GM10266 (cell line): ENCODE data around the gene SLFNL1.

ENCODE experiments used
- DNase-seq: peaks from one replicate; pipeline ENCODE4 v3.0.0; 2012; ENCODE audit errors: extremely low spot score
- TF ChIP-seq, protein P1 (sequence below): IDR thresholded peaks from 2 replicates; pipeline ENCODE4 v1.5.1; 2012; ENCODE audit warnings: mild to moderate bottlenecking, low read depth; ENCODE audit not compliant: control insufficient read depth, insufficient read depth; ENCODE audit errors: missing control alignments

Gene SLFNL1

DNA sequence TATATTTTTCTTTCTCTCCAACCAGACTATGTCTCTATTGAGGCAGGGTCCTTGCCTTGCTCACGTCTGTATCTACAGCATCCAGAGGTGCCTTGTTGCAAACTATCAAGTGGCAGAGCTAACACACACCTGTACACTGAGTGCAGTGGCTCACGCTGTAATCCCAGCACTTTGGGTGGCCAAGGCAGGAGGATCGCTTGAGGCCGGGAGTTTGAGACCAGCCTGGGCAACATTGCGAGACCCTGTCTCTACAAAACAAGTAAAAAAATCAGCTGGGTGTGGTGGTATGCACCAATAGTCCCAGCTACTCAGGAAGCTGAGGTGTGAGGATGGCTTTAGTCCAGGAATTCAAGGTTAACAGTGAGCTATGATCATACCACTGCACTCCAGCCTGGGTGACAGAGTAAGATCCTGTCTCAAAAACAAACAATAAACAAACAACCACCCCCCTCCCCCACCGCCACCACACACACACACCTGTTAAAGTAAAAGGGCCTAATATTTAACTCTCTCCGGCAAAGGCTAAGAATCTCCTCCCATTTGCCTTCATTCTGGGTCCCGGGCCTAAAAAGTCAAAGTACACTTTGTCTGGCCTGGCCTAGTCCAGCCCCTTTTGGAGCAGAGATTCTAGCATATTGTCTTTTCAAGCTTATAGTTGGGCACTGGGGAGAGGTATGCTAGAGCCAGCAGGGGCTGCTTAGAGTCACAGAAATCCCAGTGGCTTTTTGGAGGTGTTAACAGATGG is 9.5 kb upstream of the SLFNL1 start:
- TF ChIP-seq, protein P1, sequence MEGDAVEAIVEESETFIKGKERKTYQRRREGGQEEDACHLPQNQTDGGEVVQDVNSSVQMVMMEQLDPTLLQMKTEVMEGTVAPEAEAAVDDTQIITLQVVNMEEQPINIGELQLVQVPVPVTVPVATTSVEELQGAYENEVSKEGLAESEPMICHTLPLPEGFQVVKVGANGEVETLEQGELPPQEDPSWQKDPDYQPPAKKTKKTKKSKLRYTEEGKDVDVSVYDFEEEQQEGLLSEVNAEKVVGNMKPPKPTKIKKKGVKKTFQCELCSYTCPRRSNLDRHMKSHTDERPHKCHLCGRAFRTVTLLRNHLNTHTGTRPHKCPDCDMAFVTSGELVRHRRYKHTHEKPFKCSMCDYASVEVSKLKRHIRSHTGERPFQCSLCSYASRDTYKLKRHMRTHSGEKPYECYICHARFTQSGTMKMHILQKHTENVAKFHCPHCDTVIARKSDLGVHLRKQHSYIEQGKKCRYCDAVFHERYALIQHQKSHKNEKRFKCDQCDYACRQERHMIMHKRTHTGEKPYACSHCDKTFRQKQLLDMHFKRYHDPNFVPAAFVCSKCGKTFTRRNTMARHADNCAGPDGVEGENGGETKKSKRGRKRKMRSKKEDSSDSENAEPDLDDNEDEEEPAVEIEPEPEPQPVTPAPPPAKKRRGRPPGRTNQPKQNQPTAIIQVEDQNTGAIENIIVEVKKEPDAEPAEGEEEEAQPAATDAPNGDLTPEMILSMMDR, result no peak
- no peak for DNase-seq

DNA sequence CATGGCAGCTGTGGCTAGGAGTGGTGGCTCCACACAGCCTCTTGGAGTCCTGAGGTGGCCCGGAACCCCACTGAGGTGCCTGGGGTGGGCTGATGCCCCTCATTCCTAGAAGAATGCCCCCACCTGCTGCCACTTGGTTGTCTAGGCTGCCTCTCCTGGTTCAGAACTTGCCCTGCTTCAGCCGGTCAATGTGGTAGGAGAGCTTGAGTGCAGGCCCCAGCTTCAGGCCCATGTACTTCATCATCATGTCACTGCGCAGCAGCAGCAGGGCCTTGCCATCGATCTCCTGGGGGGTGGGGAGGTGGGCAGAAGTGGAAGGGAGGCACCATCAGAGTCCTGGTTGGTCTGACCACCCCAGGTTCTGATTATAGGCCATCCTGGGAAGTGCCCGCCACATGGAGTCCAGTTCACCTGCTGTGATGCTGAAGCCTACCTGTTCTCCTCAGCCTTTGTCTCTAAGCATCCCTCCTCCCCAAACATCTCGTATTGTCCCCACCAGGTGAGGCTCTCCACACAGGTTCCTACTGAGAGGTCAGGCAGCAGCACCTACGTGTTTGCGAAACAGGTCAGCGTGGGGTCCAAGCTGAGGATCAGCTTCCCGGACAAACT is 6.6 kb upstream of the SLFNL1 start:
- TF ChIP-seq, protein P1, result no peak
- no peak for DNase-seq

DNA sequence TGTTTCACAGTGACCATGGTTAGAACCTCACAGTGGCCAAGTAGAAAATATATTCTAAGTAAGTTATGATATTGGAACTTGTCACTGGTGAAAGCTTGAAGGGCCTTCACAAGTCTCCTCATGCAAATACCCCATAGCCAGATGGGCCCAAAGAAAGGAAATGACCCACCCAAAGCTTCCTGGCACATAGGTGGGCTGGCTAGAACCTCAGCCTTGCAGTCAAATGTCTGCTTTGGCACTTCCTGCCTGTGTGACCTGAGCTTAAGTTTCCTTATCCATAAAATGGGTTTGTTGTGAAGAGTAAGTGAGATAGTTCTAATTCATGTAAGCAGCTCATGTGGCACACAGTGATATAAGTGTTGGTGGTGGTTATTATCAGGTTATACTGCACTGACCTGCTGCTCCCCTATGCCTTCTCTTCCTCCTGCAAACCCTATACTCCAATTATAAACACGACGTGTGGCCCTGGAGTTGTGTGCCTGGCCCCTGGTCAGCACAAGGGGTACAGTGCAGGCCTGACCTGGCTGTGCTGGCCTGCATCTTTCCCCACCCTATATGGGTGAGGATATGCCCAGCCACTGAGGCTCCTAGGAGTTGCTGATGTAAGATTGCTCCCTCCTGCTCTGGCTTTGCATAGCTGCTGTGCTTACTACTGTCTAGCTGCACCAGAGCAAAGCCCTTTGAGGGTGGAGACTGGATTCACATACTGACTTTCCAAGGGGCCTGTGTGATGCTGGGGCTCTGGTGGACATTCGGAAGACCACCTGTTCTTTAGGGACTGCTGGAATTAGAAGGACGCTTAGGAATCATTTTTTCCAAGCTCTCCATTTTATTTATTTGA is 4.7 kb upstream of the SLFNL1 start:
- TF ChIP-seq, protein P1, result no peak
- no peak for DNase-seq

DNA sequence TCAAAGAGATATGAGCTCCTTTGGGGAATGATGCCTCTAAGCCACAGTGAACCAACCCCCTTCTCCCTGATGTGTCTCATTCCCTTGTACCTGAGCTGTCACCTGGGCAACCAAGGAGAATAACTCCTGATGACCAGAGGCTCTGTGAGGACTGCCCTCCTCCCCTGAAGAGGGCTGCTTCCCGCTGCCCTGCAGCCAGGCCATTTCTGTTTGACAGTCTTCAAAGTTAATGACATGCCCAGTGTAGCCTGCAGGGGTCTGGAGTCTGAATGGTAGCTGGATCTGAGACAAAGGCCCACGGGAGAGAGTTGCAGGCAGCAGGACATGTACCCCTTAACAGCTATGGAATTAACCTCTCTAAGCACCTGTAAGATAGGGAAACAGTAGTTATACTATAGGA is 3.4 kb upstream of the SLFNL1 start:
- TF ChIP-seq, protein P1, result no peak
- no peak for DNase-seq

DNA sequence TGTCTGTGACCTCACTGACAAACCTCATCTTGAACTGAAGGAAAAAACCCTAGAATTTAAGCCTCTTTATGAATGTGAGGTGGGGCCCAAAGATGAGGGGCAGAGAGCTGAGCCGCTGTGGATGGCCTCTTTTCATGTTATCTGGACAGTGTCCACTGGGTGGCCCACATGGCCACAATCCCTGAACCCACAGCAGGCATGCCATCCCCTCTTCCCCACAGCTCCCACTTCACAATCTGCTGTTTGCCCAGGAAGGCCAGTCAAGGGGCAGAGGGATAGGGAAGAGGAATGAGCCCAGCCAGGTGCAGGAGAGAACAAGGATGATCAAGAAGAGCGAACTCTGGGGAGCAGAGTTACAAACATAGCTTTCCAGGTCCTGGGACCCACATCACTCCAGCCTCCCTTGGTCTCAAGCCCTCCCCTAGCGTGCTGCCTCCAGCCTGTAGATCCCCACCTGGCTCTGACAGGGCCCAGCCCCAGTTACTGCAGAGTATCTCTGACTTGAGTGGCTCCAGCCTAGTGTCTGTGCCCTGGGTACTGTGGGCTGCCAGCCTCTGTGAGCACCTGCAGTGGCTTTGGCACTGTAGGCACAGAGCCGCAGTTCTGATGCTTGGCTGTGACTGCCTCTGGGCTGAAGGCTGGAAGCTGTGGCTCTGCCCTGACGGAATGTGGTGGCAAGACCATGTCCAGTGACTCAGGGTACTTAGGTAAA is 1.9 kb upstream of the SLFNL1 start:
- TF ChIP-seq, protein P1, result peak; percentile 12
- DNase-seq, result no peak

DNA sequence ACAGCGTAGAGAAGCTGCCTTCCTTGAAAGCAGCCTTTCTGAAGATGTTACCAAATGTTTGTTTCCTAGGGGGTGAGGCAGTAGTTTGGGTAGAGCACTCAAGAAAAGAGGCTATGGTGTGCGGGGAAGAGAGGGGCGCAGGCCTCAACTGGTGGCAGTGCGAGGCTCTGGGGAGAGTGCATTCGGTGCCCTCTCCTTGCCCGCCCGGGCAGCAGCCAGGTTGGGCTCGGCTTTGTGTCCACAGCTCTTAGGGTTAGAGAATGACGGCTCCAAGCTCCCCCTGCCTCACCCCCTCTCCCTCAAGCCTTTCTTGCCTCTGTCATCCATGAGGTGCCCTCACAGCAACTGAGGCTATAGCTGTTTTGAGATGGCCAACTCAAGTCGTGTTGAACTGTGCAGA is 899 bp upstream of the SLFNL1 start:
- TF ChIP-seq, protein P1, result no peak

More for the DNA sequence above, 899 bp upstream of the SLFNL1 start:
- no peak for DNase-seq
